SJCRH30 (cell line): ENCODE measurements around the gene ADAMTS8. TPM values are rescaled to one million over a fixed set of nuclear protein-coding genes. Genes with fewer than 3 reads are reported as not detected.

ENCODE experiments used
- total RNA-seq: library from RNA; depleted of rRNA; stranded (reverse); fragments of >200 nt; shearing (Covaris generic); gene quantifications from 2 replicates; pipeline ENCODE4 v1.2.3, GENCODE V29; 2014; rRNA removed

ADAMTS8 gene
- total RNA-seq, 1 experiment from 2014 or later = not detected

Other genes with a start within 250 kb of the ADAMTS8 start
- 29.7 and 30.3 TPM in 2 replicates for gene ZBTB44, start 113.7 kb downstream of the ADAMTS8 start, total RNA-seq
- 6.9 and 7.9 TPM in 2 replicates for gene ADAMTS15, start 20.0 kb upstream of the ADAMTS8 start, total RNA-seq